ENCODE results near the gene RRP36. TPM values are rescaled to one million over a fixed set of nuclear protein-coding genes. Genes with fewer than 3 reads are reported as not detected.

Gene RRP36
- total RNA-seq, 2 donors from 2014 or later, result 29.0 to 40.6 TPM

GRCh38 chr6:43001843-43002242 lies 19.6 kb upstream of the RRP36 start:
- Histone ChIP-seq H3K27ac (no peak overlapping the region), H3K4me3 (no peak overlapping the region), H3K27me3 (no peaks in the 10 kb centered on the region), H3K36me3 (peaks cover 16% of the 10 kb centered on the region), H3K9me3 (no peaks in the 10 kb centered on the region), H3K4me1 (no peaks in the 10 kb centered on the region)
- DNase-seq (ENCODE audit: low spot score), result no peak
- no peak for TF ChIP-seq CTCF (IDR thresholded peaks at IDR 0.05)

GRCh38 chr6:43005844-43006243 lies 15.6 kb upstream of the RRP36 start:
- TF ChIP-seq CTCF (IDR thresholded peaks at IDR 0.05), result no peak
- DNase-seq (ENCODE audit: low spot score), result no peak
- H3K4me1 ChIP-seq, result peaks cover 0 to 4% of the 10 kb centered on the region in 2 donors
- peaks cover 53% of the 10 kb centered on the region for H3K36me3 ChIP-seq
- H3K9me3 ChIP-seq, result no peaks in the 10 kb centered on the region
- no peak overlapping the region for H3K27ac ChIP-seq
- H3K27me3 ChIP-seq, result no peaks in the 10 kb centered on the region
- no peak overlapping the region for H3K4me3 ChIP-seq

- no peak for DNase-seq (ENCODE audit: low spot score)
- Histone ChIP-seq H3K27me3 (no peaks in the 10 kb centered on the region), H3K36me3 (peaks cover 57% of the 10 kb centered on the region), H3K4me3 (no peak overlapping the region), H3K27ac (no peak overlapping the region), H3K4me1 (peaks cover 0 to 4% of the 10 kb centered on the region in 2 donors), H3K9me3 (no peaks in the 10 kb centered on the region)
- no peak for TF ChIP-seq CTCF (IDR thresholded peaks at IDR 0.05)
Measured at GRCh38 chr6:43006251-43006650, 15.2 kb upstream of the RRP36 start.

GRCh38 chr6:43007126-43007525 lies 14.3 kb upstream of the RRP36 start:
- Histone ChIP-seq H3K9me3 (no peaks in the 10 kb centered on the region), H3K4me1 (peaks cover 0 to 8% of the 10 kb centered on the region in 2 donors), H3K36me3 (peaks cover 64% of the 10 kb centered on the region), H3K27ac (no peak overlapping the region), H3K27me3 (no peaks in the 10 kb centered on the region), H3K4me3 (no peak overlapping the region)
- no peak for DNase-seq (ENCODE audit: low spot score)
- TF ChIP-seq CTCF (IDR thresholded peaks at IDR 0.05), result no peak

GRCh38 chr6:43009124-43009523 lies 12.3 kb upstream of the RRP36 start:
- Histone ChIP-seq H3K36me3 (peaks cover 59% of the 10 kb centered on the region), H3K9me3 (no peaks in the 10 kb centered on the region), H3K27ac (peak overlapping the region in 1 of 2 donors; percentile 50), H3K4me1 (peaks cover 0 to 22% of the 10 kb centered on the region in 2 donors), H3K4me3 (no peak overlapping the region), H3K27me3 (no peaks in the 10 kb centered on the region)
- TF ChIP-seq CTCF (IDR thresholded peaks at IDR 0.05), result peak in 1 of 2 donors; percentile 63
- no peak for DNase-seq (ENCODE audit: low spot score)

GRCh38 chr6:43011207-43011606 lies 10.2 kb upstream of the RRP36 start:
- no peak for DNase-seq (ENCODE audit: low spot score)
- H3K9me3 ChIP-seq, result no peaks in the 10 kb centered on the region
- H3K27me3 ChIP-seq, result no peaks in the 10 kb centered on the region
- TF ChIP-seq CTCF (IDR thresholded peaks at IDR 0.05), result no peak
- no peak overlapping the region for H3K27ac ChIP-seq
- H3K36me3 ChIP-seq, result peaks cover 55% of the 10 kb centered on the region
- no peak overlapping the region for H3K4me3 ChIP-seq
- peaks cover 0 to 39% of the 10 kb centered on the region in 2 donors for H3K4me1 ChIP-seq

Measured in right atrium auricular region (tissue), 2 donors.